H1 (cell line): ENCODE measurements around the gene CAPN10.

Experiments used
- CHD2 ChIP-seq: IDR thresholded peaks from 2 replicates; pipeline ENCODE4 v1.6.1; 2012; ENCODE audit warnings: low read length, improper control_type of control experiment
- CREB1 ChIP-seq: IDR thresholded peaks from 2 replicates; pipeline ENCODE4 v1.6.1; 2012; ENCODE audit warnings: inconsistent platforms
- EZH2 ChIP-seq: fragments of 200-600 bp; sonication (generic); IDR thresholded peaks from 2 replicates; pipeline ENCODE4 v1.7.1; 2012; ENCODE audit warnings: low read depth, mild to moderate bottlenecking, moderate library complexity, low read length, inconsistent platforms; ENCODE audit not compliant: severe bottlenecking
- HDAC2 ChIP-seq, 2 experiments: fragments of 300-600 bp in 1 of 2; sonication (generic) in 1 of 2; IDR thresholded peaks; 2 replicates each; pipeline ENCODE4 v1.6.1; 2011 to 2012; ENCODE audit warnings: low read depth in 2 of 2, low read length in 2 of 2, mild to moderate bottlenecking in 2 of 2, moderate library complexity in 2 of 2, borderline replicate concordance in 1 of 2, inconsistent platforms in 1 of 2
- JUND ChIP-seq: IDR thresholded peaks from 2 replicates; pipeline ENCODE4 v1.6.1; 2011; ENCODE audit warnings: mild to moderate bottlenecking, improper control_type of control experiment, low read length
- POLR2A ChIP-seq, 2 experiments: IDR thresholded peaks; 1 replicate in 1 of 2; 2 replicates in 1 of 2; pipeline ENCODE4 v1.6.1; 2011; ENCODE audit warnings: low read depth in 2 of 2, low read length in 2 of 2, mild to moderate bottlenecking in 2 of 2; ENCODE audit errors: control extremely low read depth in 1 of 2
- POLR2AphosphoS5 ChIP-seq: IDR thresholded peaks from 2 replicates; pipeline ENCODE4 v1.6.1; 2011; ENCODE audit warnings: low read depth, low read length
- POU5F1 ChIP-seq: IDR thresholded peaks from 2 replicates; pipeline ENCODE4 v1.6.1; 2011; ENCODE audit warnings: low read depth, mild to moderate bottlenecking, low read length, moderate library complexity
- RAD21 ChIP-seq, 2 experiments: IDR thresholded peaks in 1 of 2; conservative IDR thresholded peaks in 1 of 2; 2 replicates each; pipeline ENCODE4 v1.6.1; 2011; ENCODE audit warnings: low read depth in 2 of 2, low read length in 2 of 2, improper control_type of control experiment in 1 of 2, inconsistent platforms in 1 of 2, mild to moderate bottlenecking in 1 of 2, moderate library complexity in 1 of 2
- SP1 ChIP-seq: IDR thresholded peaks from 2 replicates; pipeline ENCODE4 v1.6.1; 2011; ENCODE audit warnings: low read depth, low read length
- TF ChIP-seq, protein P1 (sequence below), 3 experiments: IDR thresholded peaks; 1 replicate in 2 of 3; 2 replicates in 1 of 3; pipeline versions ENCODE4 v1.5.1 to v1.6.1; 2011; ENCODE audit warnings: low read length in 3 of 3, mild to moderate bottlenecking in 3 of 3, inconsistent platforms in 2 of 3, low read depth in 1 of 3, moderate library complexity in 1 of 3; ENCODE audit not compliant: insufficient read depth in 1 of 3; ENCODE audit errors: control extremely low read depth in 1 of 3
- TF ChIP-seq, protein P2 (sequence below): IDR thresholded peaks from 2 replicates; pipeline ENCODE4 v1.6.1; 2011; ENCODE audit warnings: low read depth, mild to moderate bottlenecking, low read length; ENCODE audit not compliant: insufficient read depth

DNA sequence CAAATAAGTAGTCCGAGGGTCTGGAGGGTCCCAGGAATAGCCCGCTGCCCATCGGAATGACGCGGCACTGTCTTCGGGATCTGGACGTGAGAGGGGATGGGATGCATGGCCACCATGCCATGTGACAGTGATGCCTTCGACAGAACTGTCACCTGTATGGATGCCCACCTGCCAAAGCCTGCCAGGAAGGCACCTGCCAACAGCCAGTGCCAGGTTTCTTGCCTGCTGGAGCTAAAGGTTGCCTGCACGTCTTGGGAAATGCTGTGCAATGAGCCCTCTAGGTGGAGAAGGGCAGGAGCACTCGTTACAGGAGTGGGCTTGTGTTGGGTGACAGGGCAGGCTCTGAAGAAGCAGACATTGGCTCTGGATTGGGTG is 59.3 kb downstream of the CAPN10 start:
- TF ChIP-seq JUND (no peak), POLR2AphosphoS5 (no peak), POLR2A (IDR thresholded peaks at IDR 0.05; ENCODE audit: control extremely low read depth in 1 of 2, low read depth in 2 of 2, low read length in 2 of 2) (no peak), EZH2 (no peak), HDAC2 (IDR thresholded peaks at IDR 0.05; ENCODE audit: borderline replicate concordance in 1 of 2, low read depth in 2 of 2, low read length in 2 of 2) (no peak), CREB1 (no peak), CHD2 (no peak), SP1 (no peak), POU5F1 (no peak), RAD21 (IDR thresholded peaks at IDR 0.05 in 1 of 2, conservative IDR thresholded peaks at IDR 0.05 in 1 of 2; ENCODE audit: low read depth in 2 of 2, low read length in 2 of 2) (no peak)
- TF ChIP-seq, protein P1, sequence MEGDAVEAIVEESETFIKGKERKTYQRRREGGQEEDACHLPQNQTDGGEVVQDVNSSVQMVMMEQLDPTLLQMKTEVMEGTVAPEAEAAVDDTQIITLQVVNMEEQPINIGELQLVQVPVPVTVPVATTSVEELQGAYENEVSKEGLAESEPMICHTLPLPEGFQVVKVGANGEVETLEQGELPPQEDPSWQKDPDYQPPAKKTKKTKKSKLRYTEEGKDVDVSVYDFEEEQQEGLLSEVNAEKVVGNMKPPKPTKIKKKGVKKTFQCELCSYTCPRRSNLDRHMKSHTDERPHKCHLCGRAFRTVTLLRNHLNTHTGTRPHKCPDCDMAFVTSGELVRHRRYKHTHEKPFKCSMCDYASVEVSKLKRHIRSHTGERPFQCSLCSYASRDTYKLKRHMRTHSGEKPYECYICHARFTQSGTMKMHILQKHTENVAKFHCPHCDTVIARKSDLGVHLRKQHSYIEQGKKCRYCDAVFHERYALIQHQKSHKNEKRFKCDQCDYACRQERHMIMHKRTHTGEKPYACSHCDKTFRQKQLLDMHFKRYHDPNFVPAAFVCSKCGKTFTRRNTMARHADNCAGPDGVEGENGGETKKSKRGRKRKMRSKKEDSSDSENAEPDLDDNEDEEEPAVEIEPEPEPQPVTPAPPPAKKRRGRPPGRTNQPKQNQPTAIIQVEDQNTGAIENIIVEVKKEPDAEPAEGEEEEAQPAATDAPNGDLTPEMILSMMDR (IDR thresholded peaks at IDR 0.05; ENCODE audit: control extremely low read depth in 1 of 3, insufficient read depth in 1 of 3, low read depth in 1 of 3, low read length in 3 of 3): no peak
- TF ChIP-seq, protein P2, sequence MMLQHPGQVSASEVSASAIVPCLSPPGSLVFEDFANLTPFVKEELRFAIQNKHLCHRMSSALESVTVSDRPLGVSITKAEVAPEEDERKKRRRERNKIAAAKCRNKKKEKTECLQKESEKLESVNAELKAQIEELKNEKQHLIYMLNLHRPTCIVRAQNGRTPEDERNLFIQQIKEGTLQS: no peak
